ENCODE results near the gene SULT1C4. TPM values are rescaled to one million over a fixed set of nuclear protein-coding genes. Genes with fewer than 3 reads are reported as not detected.

SULT1C4 gene
- total RNA-seq, 4 donors from 2014 or later: 12.0 to 33.4 (median 13.2) TPM

- no peaks in the 10 kb centered on the region for H3K9me3 ChIP-seq
Observed at GRCh38 chr2:108364676-108365297, 13.0 kb upstream of the SULT1C4 start.

DNA sequence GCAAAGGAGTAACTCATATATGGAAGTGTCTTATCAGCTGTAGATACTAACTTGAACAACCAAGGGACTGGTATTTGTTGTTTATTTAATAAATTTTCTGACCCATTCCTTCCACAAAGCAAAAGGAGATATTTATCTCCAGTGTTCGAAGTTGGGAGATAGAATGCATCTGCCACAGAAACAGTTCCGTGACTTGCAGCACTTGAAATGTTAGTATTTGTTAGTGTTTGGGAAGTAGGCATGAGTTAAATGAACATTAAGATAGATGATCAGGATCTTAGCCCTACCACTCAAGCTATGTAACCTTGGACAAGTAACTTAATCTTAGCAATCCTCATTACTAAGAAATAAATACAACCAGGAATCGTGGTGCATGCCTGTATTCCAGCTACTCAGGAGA, 12.1 kb upstream of the SULT1C4 start:
- TF ChIP-seq POLR2A (IDR thresholded peaks at IDR 0.05) (no peak), CTCF (IDR thresholded peaks at IDR 0.05) (no peak)

More at GRCh38 chr2:108364676-108365297, 13.0 kb upstream of the SULT1C4 start:
- H3K4me1 ChIP-seq: no peaks in the 10 kb centered on the region
- H3K36me3 ChIP-seq: no peaks in the 10 kb centered on the region
- no peak overlapping the region for H3K27ac ChIP-seq
- no peak overlapping the region for H3K4me3 ChIP-seq
- DNase-seq: no peak
- H3K27me3 ChIP-seq: no peaks in the 10 kb centered on the region
- TF ChIP-seq CTCF (IDR thresholded peaks at IDR 0.05): no peak
- TF ChIP-seq POLR2A (IDR thresholded peaks at IDR 0.05): no peak
- intact Hi-C loops (cut with DNase I; ENCODE audit: low total_unique reads): no loop called here

DNA sequence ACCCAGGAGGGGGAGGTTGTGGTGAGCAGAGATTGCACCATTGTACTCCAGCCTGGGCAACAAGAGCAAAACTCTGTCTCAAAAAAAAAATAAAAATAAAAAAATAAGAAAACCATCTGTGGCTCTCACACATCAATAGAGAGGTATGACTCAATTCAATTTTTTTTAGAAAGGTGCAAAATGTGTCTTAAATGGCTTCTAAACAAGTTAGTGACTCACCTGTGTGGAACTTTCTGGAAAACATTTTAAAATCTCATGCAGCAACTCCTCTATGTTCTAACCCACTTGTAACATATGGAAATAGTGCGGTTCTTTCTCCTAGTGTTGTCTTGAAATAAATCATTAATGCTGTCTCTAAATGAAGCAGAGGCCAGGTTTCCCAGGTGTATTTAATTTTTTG, 10.7 kb upstream of the SULT1C4 start:
- H3K27me3 ChIP-seq: no peaks in the 10 kb centered on the region
- no peak overlapping the region for H3K4me3 ChIP-seq
- no peak for TF ChIP-seq CTCF (IDR thresholded peaks at IDR 0.05)
- no peak for TF ChIP-seq POLR2A (IDR thresholded peaks at IDR 0.05)
- H3K27ac ChIP-seq: no peak overlapping the region
- no peaks in the 10 kb centered on the region for H3K36me3 ChIP-seq
- intact Hi-C loops (cut with DNase I; ENCODE audit: low total_unique reads): no loop called here
- H3K4me1 ChIP-seq: no peaks in the 10 kb centered on the region
- no peak for DNase-seq
- H3K9me3 ChIP-seq: no peaks in the 10 kb centered on the region

More for the DNA sequence above, 12.1 kb upstream of the SULT1C4 start:
- no peaks in the 10 kb centered on the region for H3K36me3 ChIP-seq
- no peak overlapping the region for H3K4me3 ChIP-seq
- intact Hi-C loops (cut with DNase I; ENCODE audit: low total_unique reads): no loop called here
- no peak overlapping the region for H3K27ac ChIP-seq
- no peaks in the 10 kb centered on the region for H3K4me1 ChIP-seq
- no peaks in the 10 kb centered on the region for H3K9me3 ChIP-seq
- no peak for DNase-seq
- no peaks in the 10 kb centered on the region for H3K27me3 ChIP-seq

GRCh38 chr2:108367561-108368175, 10.1 kb upstream of the SULT1C4 start:
- intact Hi-C loops (cut with DNase I; ENCODE audit: low total_unique reads): no loop called here
- Histone ChIP-seq H3K4me1 (no peaks in the 10 kb centered on the region), H3K36me3 (no peaks in the 10 kb centered on the region), H3K9me3 (no peaks in the 10 kb centered on the region), H3K27ac (no peak overlapping the region), H3K27me3 (no peaks in the 10 kb centered on the region), H3K4me3 (no peak overlapping the region)
- no peak for DNase-seq
- TF ChIP-seq CTCF (IDR thresholded peaks at IDR 0.05) (no peak), POLR2A (IDR thresholded peaks at IDR 0.05) (no peak)

DNA sequence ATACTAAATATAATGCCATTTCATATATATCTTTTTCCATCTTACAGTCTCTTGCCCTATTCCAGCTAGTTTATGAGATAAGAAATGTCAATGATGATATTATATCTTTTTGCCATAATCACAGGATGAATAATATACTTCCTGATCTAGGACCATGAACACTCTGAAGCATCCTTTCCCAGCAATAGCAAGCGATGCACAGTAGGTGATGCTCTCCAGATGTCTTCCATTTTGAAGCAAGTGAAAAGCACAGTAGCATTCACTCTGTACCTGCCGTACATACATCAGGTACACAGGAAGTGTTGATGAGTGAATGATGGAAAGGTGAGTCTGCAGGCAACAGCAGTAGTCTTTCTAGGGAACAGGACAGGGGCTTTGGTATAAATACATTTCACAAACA, 8.6 kb upstream of the SULT1C4 start:
- Histone ChIP-seq H3K27ac (no peak overlapping the region), H3K36me3 (no peaks in the 10 kb centered on the region), H3K4me3 (no peak overlapping the region), H3K9me3 (no peaks in the 10 kb centered on the region), H3K4me1 (no peaks in the 10 kb centered on the region), H3K27me3 (no peaks in the 10 kb centered on the region)
- DNase-seq: no peak
- intact Hi-C loops (cut with DNase I; ENCODE audit: low total_unique reads): no loop called here
- no peak for TF ChIP-seq CTCF (IDR thresholded peaks at IDR 0.05)
- TF ChIP-seq POLR2A (IDR thresholded peaks at IDR 0.05): no peak

Measured in uterus (tissue), 4 donors.